ENCODE results near the gene KRTAP4-8. TPM values are rescaled to one million over a fixed set of nuclear protein-coding genes. Genes with fewer than 3 reads are reported as not detected.

Gene KRTAP4-8
- polyA plus RNA-seq, 1 of the 3 experiments (the other 2 are of a cell fraction): not detected

DNA sequence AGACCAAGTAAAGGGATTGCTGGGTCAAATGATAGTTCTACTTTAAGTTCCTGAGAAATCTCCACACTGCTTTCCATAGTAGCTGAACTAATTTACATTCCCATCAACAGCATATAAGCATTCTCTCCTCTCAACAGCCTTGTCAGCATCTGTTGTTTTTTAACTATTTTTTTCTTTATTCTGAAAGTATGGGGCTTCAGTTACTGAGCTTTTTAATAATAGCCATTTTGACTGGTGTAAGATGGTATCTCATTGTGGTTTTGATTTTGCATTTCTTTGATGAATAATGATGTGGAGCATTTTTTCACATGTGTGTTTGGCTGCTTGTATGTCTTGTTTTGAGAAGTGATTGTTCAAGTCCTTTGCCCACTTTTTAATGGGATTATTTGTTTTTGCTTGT is 45.4 kb downstream of the KRTAP4-8 start:
- Histone ChIP-seq H4K20me1 (ENCODE audit: insufficient read depth) (no peaks in the 10 kb centered on the region), H2AFZ (ENCODE audit: low read depth) (no peak overlapping the region), H3K79me2 (ENCODE audit: insufficient read depth) (no peaks in the 10 kb centered on the region), H3K36me3 (replicated peaks in 1 of 2; ENCODE audit: control insufficient read depth in 1 of 2, insufficient read depth in 2 of 2, low read length in 1 of 2) (peaks cover 0 to 4% of the 10 kb centered on the region in 2 experiments), H3K4me2 (no peak overlapping the region), H3K4me3 (ENCODE audit: low read depth in 2 of 2, low read length in 1 of 2) (no peak overlapping the region), H3K9me3 (no peaks in the 10 kb centered on the region), H3K9me2 (no peaks in the 10 kb centered on the region), H3K27ac (ENCODE audit: low read depth in 2 of 2, low read length in 1 of 2) (no peak overlapping the region), H3F3A (replicated peaks; ENCODE audit: insufficient read depth) (peaks cover 10% of the 10 kb centered on the region), H3K9ac (no peak overlapping the region), H3K27me3 (ENCODE audit: insufficient read depth) (no peaks in the 10 kb centered on the region), H3K4me1 (ENCODE audit: control insufficient read depth in 1 of 2, insufficient read depth in 2 of 2, low read depth in 1 of 2, low read length in 1 of 2) (no peaks in the 10 kb centered on the region)
- DNase-seq: no peak
- TF ChIP-seq YY1 (IDR thresholded peaks at IDR 0.05; ENCODE audit: low read depth) (no peak), JUND (IDR thresholded peaks at IDR 0.05) (no peak), IRF3 (IDR thresholded peaks at IDR 0.05; ENCODE audit: low read depth, low read length) (no peak), NFIC (IDR thresholded peaks at IDR 0.05; ENCODE audit: borderline replicate concordance) (no peak), TAF1 (IDR thresholded peaks at IDR 0.05; ENCODE audit: borderline replicate concordance, low read depth, low read length) (no peak), TCF12 (IDR thresholded peaks at IDR 0.05) (peak; percentile 13; the same call in 1 of the 2 replicates)
- CTCF ChIA-PET: interaction anchor here (1.3 kb wide), 1 partner anchor 34 kb away, joined by 5 read pairs; no protein-coding TSS in a partner anchor
- POLR2A ChIA-PET: no interaction called here

DNA sequence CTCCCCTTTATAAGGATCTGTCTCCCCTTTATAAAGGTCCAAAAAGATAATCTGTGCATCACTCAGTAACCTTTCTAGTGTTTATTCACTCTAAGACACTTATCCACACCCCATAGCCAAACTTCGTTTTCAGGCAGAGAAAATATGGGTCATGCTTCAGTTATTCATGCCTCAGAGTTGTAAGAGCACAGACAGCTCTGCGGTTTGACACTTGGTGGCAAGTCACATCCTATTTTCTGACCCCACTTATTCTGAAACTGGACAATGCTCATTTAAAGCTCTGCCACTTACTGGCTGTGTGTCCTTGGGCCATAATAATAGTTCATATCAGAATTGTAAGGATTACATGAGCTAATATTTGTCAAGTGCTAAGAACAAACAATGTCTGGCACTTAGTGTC is 48.8 kb downstream of the KRTAP4-8 start:
- H3K27me3 ChIP-seq (ENCODE audit: insufficient read depth): no peaks in the 10 kb centered on the region
- H3K4me1 ChIP-seq (ENCODE audit: control insufficient read depth in 1 of 2, insufficient read depth in 2 of 2, low read depth in 1 of 2, low read length in 1 of 2): no peaks in the 10 kb centered on the region
- H3K9me3 ChIP-seq: no peaks in the 10 kb centered on the region
- no peaks in the 10 kb centered on the region for H4K20me1 ChIP-seq (ENCODE audit: insufficient read depth)
- POLR2A ChIA-PET: no interaction called here
- CTCF ChIA-PET: interaction anchor here (1.4 kb wide), 1 partner anchor 614 kb away, joined by 3 read pairs; no protein-coding TSS in a partner anchor
- H2AFZ ChIP-seq (ENCODE audit: low read depth): peak overlapping the region; percentile 44; the same call in 1 of the 2 replicates
- peak overlapping the region; percentile 14 for H3K4me2 ChIP-seq
- no peak for DNase-seq
- H3K9me2 ChIP-seq: no peaks in the 10 kb centered on the region
- H3K79me2 ChIP-seq (ENCODE audit: insufficient read depth): no peaks in the 10 kb centered on the region
- no peak overlapping the region for H3K9ac ChIP-seq
- peaks cover 10% of the 10 kb centered on the region for H3F3A ChIP-seq (replicated peaks; ENCODE audit: insufficient read depth)
- H3K4me3 ChIP-seq (ENCODE audit: low read depth in 2 of 2, low read length in 1 of 2): no peak overlapping the region
- peak overlapping the region in 1 of 2 experiments; percentile 44; a peak in 2 of 4 replicates for H3K27ac ChIP-seq (ENCODE audit: low read depth in 2 of 2, low read length in 1 of 2)
- H3K36me3 ChIP-seq (replicated peaks in 1 of 2; ENCODE audit: control insufficient read depth in 1 of 2, insufficient read depth in 2 of 2, low read length in 1 of 2): peaks cover 0 to 4% of the 10 kb centered on the region in 2 experiments
- TF ChIP-seq CHD2 (IDR thresholded peaks at IDR 0.05; ENCODE audit: low read length, partially characterized antibody) (no peak), PBX3 (IDR thresholded peaks at IDR 0.05) (no peak), NFIC (IDR thresholded peaks at IDR 0.05; ENCODE audit: borderline replicate concordance) (no peak), FOXJ3 (CRISPR knock-in tag; IDR thresholded peaks at IDR 0.05) (no peak), IRF3 (IDR thresholded peaks at IDR 0.05; ENCODE audit: low read depth, low read length) (no peak), POLR2AphosphoS5 (IDR thresholded peaks at IDR 0.05; ENCODE audit: low read depth, low read length) (no peak), TCF12 (IDR thresholded peaks at IDR 0.05) (no peak), MEF2A (IDR thresholded peaks at IDR 0.05; ENCODE audit: borderline replicate concordance, low read depth) (no peak), RAD21 (IDR thresholded peaks at IDR 0.05; ENCODE audit: low read length) (no peak), FOSL2 (IDR thresholded peaks at IDR 0.05; ENCODE audit: borderline replicate concordance, low read depth) (no peak), REST (IDR thresholded peaks at IDR 0.05; ENCODE audit: low read depth, low read length) (no peak), FOXM1 (IDR thresholded peaks at IDR 0.05; ENCODE audit: low read depth) (no peak), CTCF (IDR thresholded peaks at IDR 0.05) (no peak), USF2 (IDR thresholded peaks at IDR 0.05; ENCODE audit: borderline replicate concordance, low read depth, low read length) (no peak), GABPA (IDR thresholded peaks at IDR 0.05; ENCODE audit: low read depth) (no peak), SMC3 (IDR thresholded peaks at IDR 0.05; ENCODE audit: low read depth, low read length) (no peak)
- WGBS (ENCODE audit: low lambda C conversion rate): 10% methylated on average over 2 of the region's 2 CpGs

Measured in SK-N-SH (cell line).